Keratinocyte (primary cell): ENCODE measurements around the gene FRMPD4. TPM values are rescaled to one million over a fixed set of nuclear protein-coding genes. Genes with fewer than 3 reads are reported as not detected.

Experiments used
- DNase-seq: peaks from one replicate; pipeline ENCODE4 v3.0.0-alpha.2; 2011; ENCODE audit warnings: low read depth, missing footprints, low spot score
- FAIRE-seq: peaks from 2 replicates; lab custom pipeline; 2011; peaks lifted over from hg19 to GRCh38; lab: Jason Lieb, UNC
- H2AFZ ChIP-seq: 2 replicates; pipeline ENCODE4 v1.6.0; 2012; ENCODE audit warnings: low read length, control low read depth, inconsistent platforms; ENCODE audit not compliant: control insufficient read depth
- H3K27ac ChIP-seq: 2 replicates; pipeline ENCODE4 v1.5.1; 2011; ENCODE audit warnings: low read length; ENCODE audit not compliant: control insufficient read depth, insufficient read depth
- H3K27me3 ChIP-seq: 3 replicates; pipeline ENCODE4 v1.6.0; 2011; ENCODE audit warnings: low read length; ENCODE audit not compliant: control insufficient read depth, insufficient read depth; ENCODE audit errors: extremely low read depth
- H3K36me3 ChIP-seq, 2 experiments: 2 replicates in 1 of 2; 3 replicates in 1 of 2; pipeline ENCODE4 v1.5.1; 2011; ENCODE audit warnings: low read length in 2 of 2, mild to moderate bottlenecking in 1 of 2; ENCODE audit not compliant: control insufficient read depth in 2 of 2, insufficient read depth in 2 of 2; ENCODE audit errors: extremely low read depth in 1 of 2
- H3K4me1 ChIP-seq: 3 replicates; pipeline ENCODE4 v1.5.1; 2011; ENCODE audit warnings: low read length; ENCODE audit not compliant: control insufficient read depth, insufficient read depth; ENCODE audit errors: extremely low read depth
- H3K4me2 ChIP-seq: 3 replicates; pipeline ENCODE4 v1.6.0; 2011; ENCODE audit warnings: low read depth, low read length; ENCODE audit not compliant: control insufficient read depth, insufficient read depth; ENCODE audit errors: extremely low read depth
- H3K4me3 ChIP-seq, 3 experiments: fragments of 200-600 bp in 1 of 3; sonication (generic) in 1 of 3; 2 replicates in 2 of 3; 3 replicates in 1 of 3; pipeline ENCODE4 v1.5.1; 2011 to 2016; ENCODE audit warnings: low read length in 3 of 3, mild to moderate bottlenecking in 3 of 3, control low read depth in 2 of 3, inconsistent platforms in 1 of 3, low read depth in 1 of 3, mixed read lengths in 1 of 3, mixed run types in 1 of 3, moderate library complexity in 1 of 3; ENCODE audit not compliant: control insufficient read depth in 2 of 3, insufficient read depth in 2 of 3; ENCODE audit errors: extremely low read depth in 1 of 3
- H3K79me2 ChIP-seq: 2 replicates; pipeline ENCODE4 v1.6.0; 2012; ENCODE audit warnings: low read length; ENCODE audit not compliant: control insufficient read depth, insufficient read depth
- H3K9ac ChIP-seq: 3 replicates; pipeline ENCODE4 v1.6.0; 2011; ENCODE audit warnings: low read length; ENCODE audit not compliant: control insufficient read depth, insufficient read depth; ENCODE audit errors: extremely low read depth
- H3K9me1 ChIP-seq: 3 replicates; pipeline ENCODE4 v1.6.0; 2011; ENCODE audit warnings: low read length; ENCODE audit not compliant: control insufficient read depth, insufficient read depth; ENCODE audit errors: extremely low read depth
- H3K9me3 ChIP-seq: 2 replicates; pipeline ENCODE4 v1.5.1; 2012; ENCODE audit warnings: low read depth, low read length; ENCODE audit not compliant: control insufficient read depth
- H4K20me1 ChIP-seq: 3 replicates; pipeline ENCODE4 v1.6.0; 2011; ENCODE audit warnings: low read length; ENCODE audit not compliant: control insufficient read depth, insufficient read depth; ENCODE audit errors: extremely low read depth
- EZH2 ChIP-seq: IDR thresholded peaks from one replicate; pipeline ENCODE4 v1.6.1; 2012; ENCODE audit warnings: inconsistent platforms, mild to moderate bottlenecking, low read length, moderate library complexity
- dilution Hi-C: fragments of 300-500 bp; cut with MboI; formaldehyde crosslinking; loops from one replicate; pipeline ENCODE4 v1.7.0; 2020; ENCODE audit warnings: low sequenced_read_pairs; ENCODE audit not compliant: extremely low pct_ligation_motif_present
- polyA plus RNA-seq, 5 experiments: library from polyadenylated mRNA; depleted of rRNA in 3 of 5; stranded (reverse) in 3 of 5; stranded (forward) in 1 of 5; unstranded in 1 of 5; fragments of >200 nt; gene quantifications; 1 replicate in 1 of 5; 2 replicates in 3 of 5; 3 replicates in 1 of 5; pipeline versions ENCODE4 v1.2.1 to v1.2.3, GENCODE V29; 2011 to 2012; ENCODE audit warnings: missing spikeins in 2 of 5, low read depth in 1 of 5, low replicate concordance in 1 of 5
- TF ChIP-seq, protein P1 (sequence below), 3 experiments: IDR thresholded peaks in 1 of 3; conservative IDR thresholded peaks in 1 of 3; optimal IDR thresholded peaks in 1 of 3; 2 replicates in 2 of 3; 3 replicates in 1 of 3; pipeline versions ENCODE3 to v1.5.1; 2011; ENCODE audit warnings: low read length in 3 of 3, mild to moderate bottlenecking in 3 of 3, moderate library complexity in 2 of 3, control low read depth in 1 of 3, inconsistent platforms in 1 of 3; ENCODE audit not compliant: insufficient read depth in 2 of 3; ENCODE audit errors: extremely low read depth in 1 of 3

FRMPD4 gene
- polyA plus RNA-seq, 1 donor (not counting 4 experiments of a cell fraction or from before 2014, with no cell fraction given) = 0.05 TPM

DNA sequence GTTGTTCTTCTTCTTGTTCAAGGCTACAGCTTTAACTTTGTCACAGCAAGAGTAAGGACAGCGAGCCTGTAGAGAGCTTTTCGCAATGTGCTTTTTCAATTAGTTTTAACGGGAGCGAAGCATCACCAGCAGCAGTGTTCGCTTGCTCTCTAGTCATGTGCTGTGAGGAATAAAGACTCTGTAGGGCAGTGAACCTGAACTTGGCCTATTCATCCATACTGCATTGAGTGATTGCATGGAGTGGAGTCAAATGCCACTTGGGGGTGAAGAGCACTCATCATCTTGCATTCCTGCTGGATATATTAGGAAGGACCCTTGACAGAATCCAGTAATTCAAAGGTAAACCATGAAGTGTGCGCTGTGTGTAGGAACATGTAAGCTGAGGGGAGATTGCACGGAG, 240.0 kb downstream of the FRMPD4 start:
- H3K9me1 ChIP-seq = no peaks in the 10 kb centered on the region
- H3K27ac ChIP-seq = no peak overlapping the region
- no peaks in the 10 kb centered on the region for H3K9me3 ChIP-seq
- no peak overlapping the region for H2AFZ ChIP-seq
- H4K20me1 ChIP-seq = no peaks in the 10 kb centered on the region
- no peak overlapping the region for H3K4me3 ChIP-seq
- H3K4me1 ChIP-seq = no peaks in the 10 kb centered on the region
- dilution Hi-C loops = no loop called here
- H3K9ac ChIP-seq = no peak overlapping the region
- DNase-seq (no peak), FAIRE-seq (no peak)
- TF ChIP-seq, protein P1, sequence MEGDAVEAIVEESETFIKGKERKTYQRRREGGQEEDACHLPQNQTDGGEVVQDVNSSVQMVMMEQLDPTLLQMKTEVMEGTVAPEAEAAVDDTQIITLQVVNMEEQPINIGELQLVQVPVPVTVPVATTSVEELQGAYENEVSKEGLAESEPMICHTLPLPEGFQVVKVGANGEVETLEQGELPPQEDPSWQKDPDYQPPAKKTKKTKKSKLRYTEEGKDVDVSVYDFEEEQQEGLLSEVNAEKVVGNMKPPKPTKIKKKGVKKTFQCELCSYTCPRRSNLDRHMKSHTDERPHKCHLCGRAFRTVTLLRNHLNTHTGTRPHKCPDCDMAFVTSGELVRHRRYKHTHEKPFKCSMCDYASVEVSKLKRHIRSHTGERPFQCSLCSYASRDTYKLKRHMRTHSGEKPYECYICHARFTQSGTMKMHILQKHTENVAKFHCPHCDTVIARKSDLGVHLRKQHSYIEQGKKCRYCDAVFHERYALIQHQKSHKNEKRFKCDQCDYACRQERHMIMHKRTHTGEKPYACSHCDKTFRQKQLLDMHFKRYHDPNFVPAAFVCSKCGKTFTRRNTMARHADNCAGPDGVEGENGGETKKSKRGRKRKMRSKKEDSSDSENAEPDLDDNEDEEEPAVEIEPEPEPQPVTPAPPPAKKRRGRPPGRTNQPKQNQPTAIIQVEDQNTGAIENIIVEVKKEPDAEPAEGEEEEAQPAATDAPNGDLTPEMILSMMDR (optimal IDR thresholded peaks at IDR 0.05 in 1 of 3, IDR thresholded peaks at IDR 0.05 in 1 of 3, conservative IDR thresholded peaks at IDR 0.05 in 1 of 3; ENCODE audit: extremely low read depth in 1 of 3, insufficient read depth in 2 of 3, low read length in 3 of 3) = no peak
- no peak for TF ChIP-seq EZH2
- no peak overlapping the region for H3K4me2 ChIP-seq
- no peaks in the 10 kb centered on the region for H3K36me3 ChIP-seq
- no peaks in the 10 kb centered on the region for H3K27me3 ChIP-seq
- H3K79me2 ChIP-seq = no peaks in the 10 kb centered on the region

DNA sequence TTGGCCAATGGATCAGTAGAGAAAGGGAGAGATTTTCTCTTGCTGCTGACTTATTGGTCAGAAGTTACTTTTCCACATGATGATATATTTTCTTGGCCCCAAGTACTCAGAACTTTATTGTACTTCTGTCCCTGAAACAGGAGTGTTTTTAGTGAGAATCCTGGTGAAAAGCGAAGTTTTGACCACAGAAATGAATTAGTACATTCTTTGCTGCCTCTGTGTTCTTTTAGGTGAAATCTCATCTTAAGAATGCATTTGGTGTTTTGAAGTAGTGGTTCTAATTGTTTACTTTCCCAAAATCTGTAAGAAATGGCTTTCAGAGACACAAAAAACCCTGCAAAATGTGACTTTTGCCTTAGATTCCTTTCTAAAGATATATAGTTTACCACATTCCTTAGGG, 240.4 kb downstream of the FRMPD4 start:
- FAIRE-seq = no peak
- TF ChIP-seq EZH2 = no peak
- TF ChIP-seq, protein P1 (optimal IDR thresholded peaks at IDR 0.05 in 1 of 3, IDR thresholded peaks at IDR 0.05 in 1 of 3, conservative IDR thresholded peaks at IDR 0.05 in 1 of 3; ENCODE audit: extremely low read depth in 1 of 3, insufficient read depth in 2 of 3, low read length in 3 of 3) = no peak

More for the DNA sequence above, 240.4 kb downstream of the FRMPD4 start:
- H3K79me2 ChIP-seq = no peaks in the 10 kb centered on the region
- no peak overlapping the region for H2AFZ ChIP-seq
- no peaks in the 10 kb centered on the region for H3K27me3 ChIP-seq
- H3K9me1 ChIP-seq = no peaks in the 10 kb centered on the region
- H3K9me3 ChIP-seq = no peaks in the 10 kb centered on the region
- H3K4me2 ChIP-seq = no peak overlapping the region
- dilution Hi-C loops = no loop called here
- no peaks in the 10 kb centered on the region for H4K20me1 ChIP-seq
- H3K4me3 ChIP-seq = no peak overlapping the region
- H3K36me3 ChIP-seq = no peaks in the 10 kb centered on the region
- H3K27ac ChIP-seq = no peak overlapping the region
- DNase-seq = no peak
- no peaks in the 10 kb centered on the region for H3K4me1 ChIP-seq
- H3K9ac ChIP-seq = no peak overlapping the region
